Measurements from ENCODE around the gene SPATA16.
"Not testable (repeated sequence)": the region's sequence is repeated elsewhere in the genome, so short reads cannot be mapped to it uniquely, and the experiment has no call there.

Gene SPATA16

GRCh38 chr3:173055228-173055933, 85.7 kb downstream of the SPATA16 start:
- DNase-seq = no peak

DNA sequence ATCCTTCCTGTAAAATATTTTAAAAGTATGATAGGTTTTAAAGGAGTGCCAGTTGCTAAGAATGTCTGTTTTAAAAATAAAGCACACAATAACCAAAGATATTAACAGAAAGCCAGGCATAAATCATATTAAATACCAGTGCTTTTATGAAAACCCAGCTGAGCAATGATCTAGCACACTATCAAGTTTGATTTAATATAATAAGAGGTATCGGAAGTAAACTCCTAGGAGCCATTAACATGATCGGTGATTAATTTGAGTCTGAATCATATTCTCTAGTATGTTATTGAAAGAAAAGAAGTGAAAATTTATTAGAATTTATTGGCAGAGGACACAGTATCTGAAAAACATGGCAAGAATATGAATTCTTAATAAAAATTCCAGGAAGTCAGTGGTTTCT, 91.7 kb downstream of the SPATA16 start:
- DNase-seq = no peak

GRCh38 chr3:173045770-173046382, 95.2 kb downstream of the SPATA16 start:
- no peak for DNase-seq

GRCh38 chr3:173044998-173045397, 96.0 kb downstream of the SPATA16 start:
- no peak for DNase-seq

DNA sequence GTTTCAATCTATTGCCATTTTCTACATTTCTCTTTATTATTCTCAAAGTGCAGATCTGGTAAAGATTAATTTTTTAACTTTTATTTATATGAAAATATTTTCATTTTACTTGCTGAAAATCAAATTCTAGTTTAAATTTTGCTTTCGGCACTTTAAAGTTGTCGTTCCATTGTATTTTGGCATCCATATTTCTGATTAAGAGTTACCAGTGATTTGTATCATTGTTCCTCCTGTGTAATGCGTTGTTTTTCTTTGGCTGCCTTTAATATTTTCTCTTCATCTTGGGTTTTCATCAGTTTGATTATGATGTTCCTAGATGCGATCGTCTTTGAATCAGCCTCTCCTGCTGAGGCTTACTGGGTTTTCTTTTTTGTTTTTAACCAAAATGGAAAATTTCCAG, 97.3 kb downstream of the SPATA16 start:
- DNase-seq = no peak

DNA sequence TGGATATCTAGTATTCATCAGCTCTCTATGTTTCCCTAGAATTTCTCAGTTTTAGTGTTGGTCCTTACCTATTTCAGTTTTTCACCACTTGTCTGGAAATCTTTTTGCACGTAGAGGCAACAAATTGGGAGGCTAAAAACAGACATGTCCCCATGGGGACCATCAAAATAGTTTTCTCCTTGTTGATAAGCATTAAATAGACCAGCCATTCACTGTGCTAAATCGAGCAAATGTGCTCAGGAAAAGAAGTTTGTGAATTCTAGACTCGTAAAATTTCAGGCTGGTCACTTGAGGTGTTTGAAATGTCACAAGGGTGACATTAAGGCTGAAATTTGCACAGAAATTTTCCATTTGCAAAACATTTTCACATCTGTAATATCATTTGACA, 102.6 kb downstream of the SPATA16 start:
- DNase-seq = no peak

GRCh38 chr3:173037840-173038483, 103.1 kb downstream of the SPATA16 start:
- DNase-seq = peak; percentile 33

DNA sequence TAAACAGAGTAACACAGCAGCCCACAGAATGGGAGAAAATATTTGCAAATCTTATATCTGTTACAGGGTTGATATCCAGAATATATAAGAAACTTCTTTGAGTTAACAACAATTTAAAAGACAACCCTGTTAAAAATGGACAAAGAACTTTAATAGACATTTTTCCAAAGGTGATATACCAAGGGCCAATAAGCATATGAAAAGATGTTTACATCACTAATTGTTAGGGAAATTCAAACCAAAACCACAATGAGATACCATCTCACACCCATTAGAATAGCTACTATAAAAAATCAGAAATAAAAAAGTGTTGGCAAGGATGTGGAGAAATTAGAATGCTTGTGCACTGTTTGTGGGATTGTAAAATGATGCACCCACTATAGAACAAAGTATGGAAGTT, 110.8 kb downstream of the SPATA16 start:
- no peak for DNase-seq

- no peak for DNase-seq
These were observed 112.7 kb downstream of the SPATA16 start for GRCh38 chr3:173028351-173028750.

GRCh38 chr3:173027429-173027828, 113.6 kb downstream of the SPATA16 start:
- no peak for DNase-seq

- no peak for DNase-seq
These were observed 115.1 kb downstream of the SPATA16 start for GRCh38 chr3:173025941-173026340.

DNA sequence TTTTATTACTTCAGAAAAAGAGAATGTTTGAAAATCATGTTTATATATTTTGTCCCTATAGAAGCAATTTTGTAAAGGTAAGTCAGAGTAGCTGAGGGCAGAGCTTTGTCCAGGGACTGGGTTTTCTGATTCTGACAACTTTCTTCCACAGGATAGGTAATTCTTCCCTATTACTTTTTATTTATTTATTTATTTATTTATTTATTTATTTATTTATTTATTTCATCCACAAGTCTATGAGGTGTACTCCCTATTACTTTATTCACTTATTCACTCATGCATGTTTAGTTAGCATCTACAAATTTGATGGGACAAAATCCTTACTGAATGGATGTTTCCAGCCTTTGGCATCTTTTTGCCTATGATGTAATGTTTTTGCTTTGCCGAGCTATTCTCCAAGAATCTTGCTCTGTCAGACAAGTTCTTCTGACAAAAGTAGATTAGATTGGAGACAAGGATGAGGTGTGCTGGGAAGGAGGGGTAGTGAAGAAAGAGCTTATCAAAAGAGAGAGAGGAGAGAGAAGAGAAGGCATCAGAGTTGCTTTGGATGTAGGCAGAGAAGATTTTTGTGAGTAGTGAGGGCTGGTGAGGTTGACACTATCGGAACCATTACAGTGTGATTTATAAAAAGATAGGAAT, 119.4 kb downstream of the SPATA16 start:
- no peak for DNase-seq

GRCh38 chr3:173020128-173020527, 120.9 kb downstream of the SPATA16 start:
- DNase-seq = not testable (repeated sequence)

- no peak for DNase-seq
These were observed 121.7 kb downstream of the SPATA16 start for GRCh38 chr3:173019378-173019777.

DNA sequence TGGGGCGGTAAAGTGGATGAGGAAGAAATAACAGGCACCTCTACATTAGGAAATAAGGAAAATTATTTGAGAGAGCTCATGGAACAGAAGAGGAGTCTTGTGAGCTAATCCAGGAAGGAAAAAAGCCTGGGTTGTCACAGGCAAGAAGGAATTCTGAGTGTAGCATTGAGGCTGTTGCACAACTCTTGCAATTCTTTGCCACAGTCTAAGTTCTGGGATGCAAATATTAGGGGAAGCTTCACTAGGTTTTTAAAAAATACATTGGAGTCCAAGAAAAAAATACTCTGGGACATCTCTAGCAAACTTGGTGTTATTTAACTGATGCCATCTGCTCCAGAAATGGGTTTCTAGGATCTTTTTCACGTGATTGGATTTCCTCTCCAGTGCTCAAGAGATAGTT, 122.3 kb downstream of the SPATA16 start:
- no peak for DNase-seq

DNA sequence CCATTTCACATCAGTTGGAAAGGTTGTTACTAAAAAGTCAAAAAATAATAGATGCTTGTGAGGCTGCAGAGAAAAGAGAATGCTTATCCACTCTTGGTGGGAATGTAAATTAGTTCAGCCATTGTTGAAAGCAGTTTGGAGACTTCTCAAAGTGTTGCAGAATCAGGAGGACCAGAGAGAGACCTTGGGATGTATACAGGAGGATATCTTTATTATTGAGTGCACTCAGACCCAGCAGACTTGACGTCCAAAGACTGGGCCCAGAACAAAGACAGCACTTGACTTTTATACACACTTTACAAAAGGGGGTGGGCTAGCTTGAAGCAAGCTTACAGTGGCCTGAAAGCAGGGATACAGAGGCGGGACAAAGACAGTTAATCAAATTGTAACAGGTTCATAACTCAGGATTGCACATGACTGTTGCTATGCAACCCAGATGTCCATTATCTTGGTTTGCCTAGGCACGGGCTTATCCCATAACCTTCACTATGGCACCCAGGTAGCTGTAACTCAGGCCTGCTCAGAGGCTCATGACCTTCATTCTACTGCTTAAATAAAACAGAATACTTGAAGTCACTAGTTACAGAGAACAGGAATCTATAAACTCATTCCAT, 127.7 kb downstream of the SPATA16 start:
- DNase-seq = no peak

DNA sequence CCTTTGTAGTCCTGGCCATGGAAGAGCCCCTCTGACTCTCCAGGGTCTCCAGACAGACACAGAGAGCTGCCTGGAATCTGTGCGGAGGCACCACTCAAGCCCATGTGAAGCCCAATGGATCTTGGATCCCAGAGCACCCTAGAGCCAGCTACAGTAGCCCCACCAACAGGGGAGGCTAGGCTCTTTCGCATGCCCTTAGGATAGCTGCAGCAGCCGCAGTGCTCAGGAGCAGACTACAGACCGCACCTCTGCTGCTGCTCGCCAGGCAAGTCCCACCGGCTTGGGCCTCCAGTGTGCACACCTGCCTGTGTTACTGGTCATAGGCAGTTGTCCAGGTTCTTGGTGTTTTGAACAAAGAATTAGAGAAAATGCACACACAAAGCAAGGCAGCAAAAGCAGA, 131.6 kb downstream of the SPATA16 start:
- peak; percentile 83 for DNase-seq

GRCh38 chr3:173008978-173009377, 132.1 kb downstream of the SPATA16 start:
- DNase-seq = no peak

- DNase-seq = no peak
These were observed 133.8 kb downstream of the SPATA16 start for GRCh38 chr3:173007079-173007723.

DNA sequence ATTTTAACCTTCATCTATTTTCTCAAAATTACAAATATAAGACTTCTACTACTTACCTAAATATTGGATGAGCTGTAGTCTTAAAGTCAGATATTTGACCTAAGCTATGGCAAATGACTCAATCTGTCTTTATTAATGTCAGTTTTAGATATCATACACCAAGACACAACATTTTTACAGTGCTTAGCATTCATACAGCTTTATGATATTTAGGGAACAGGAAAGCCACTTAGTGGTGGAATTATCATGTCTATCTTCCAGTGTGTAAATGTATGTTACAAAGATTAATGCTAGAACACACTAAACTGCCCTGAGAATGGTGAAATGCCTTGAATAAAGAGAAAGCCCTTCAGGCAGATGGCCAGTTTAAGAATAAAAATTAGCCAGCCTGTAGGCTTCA, 135.0 kb downstream of the SPATA16 start:
- DNase-seq = no peak

DNA sequence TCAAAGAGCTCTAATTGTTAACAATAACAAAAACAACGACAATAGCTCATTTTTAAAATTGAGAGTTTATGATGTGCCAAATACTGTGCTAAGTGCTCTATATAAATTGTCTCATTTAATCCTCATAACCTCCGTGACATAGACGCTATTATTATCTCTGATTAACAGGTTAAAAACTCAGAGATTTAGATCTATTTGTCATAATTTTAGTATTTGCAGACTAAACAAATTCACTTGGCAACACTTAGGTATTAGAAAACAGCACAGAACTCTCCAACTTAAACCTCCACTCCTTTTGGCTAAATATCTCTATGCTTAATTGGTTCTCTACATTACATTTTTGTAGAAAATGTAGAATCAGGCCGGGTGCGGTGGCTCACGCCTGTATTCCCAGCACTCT, 136.4 kb downstream of the SPATA16 start:
- DNase-seq = no peak

DNA sequence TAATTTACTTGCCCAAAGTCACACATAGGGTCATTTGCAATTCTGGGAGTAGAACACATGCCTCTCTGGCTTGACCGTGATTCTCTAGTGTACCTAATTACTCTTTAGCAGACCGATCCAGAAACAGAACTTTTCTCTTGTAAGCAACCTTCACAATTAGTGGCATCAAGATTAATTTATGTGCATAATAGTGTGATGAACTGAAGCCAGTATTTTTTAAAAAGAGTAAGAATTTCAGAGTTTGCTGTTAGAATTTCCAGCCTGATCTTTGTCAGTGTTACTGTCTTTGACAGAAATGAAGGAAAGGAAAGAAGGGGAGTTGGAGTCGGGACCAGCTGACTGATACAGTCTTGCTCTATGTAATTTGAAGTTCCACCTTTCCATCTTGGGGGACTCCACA, 137.1 kb downstream of the SPATA16 start:
- DNase-seq = no peak

- DNase-seq = no peak
These were observed 137.6 kb downstream of the SPATA16 start for GRCh38 chr3:173003471-173003870.

Data from DMS153 (cell line).